Measurements from ENCODE around the gene KLK7. TPM values are rescaled to one million over a fixed set of nuclear protein-coding genes. Genes with fewer than 3 reads are reported as not detected.

The KLK7 gene
- total and polyA plus RNA-seq, 2 of the 4 experiments (the other 2 are of a cell fraction), result not detected

GRCh38 chr19:50977626-50978025 lies 6.1 kb downstream of the KLK7 start:
- Histone ChIP-seq H2BK15ac (ENCODE audit: low read depth, low read length) (no peak overlapping the region), H3K4ac (ENCODE audit: low read depth, low read length) (no peak overlapping the region), H2AFZ (replicated peaks; ENCODE audit: low read length, poor library complexity) (no peak overlapping the region), H3K4me1 (ENCODE audit: control insufficient read depth, insufficient read depth, low read length) (no peaks in the 10 kb centered on the region), H3K56ac (ENCODE audit: extremely low read depth, insufficient read depth, low read length) (no peak overlapping the region), H2BK120ac (ENCODE audit: low read depth, low read length) (no peak overlapping the region), H3K79me1 (ENCODE audit: low read depth in 1 of 2, low read length in 2 of 2) (no peaks in the 10 kb centered on the region), H3K27me3 (ENCODE audit: control insufficient read depth, insufficient read depth, low read length) (no peaks in the 10 kb centered on the region), H3K9me3 (ENCODE audit: control insufficient read depth, insufficient read depth, low read length) (no peaks in the 10 kb centered on the region), H3K4me3 (ENCODE audit: insufficient read depth, low read depth, low read length) (no peak overlapping the region), H4K20me1 (ENCODE audit: insufficient read depth, low read length) (no peaks in the 10 kb centered on the region), H3K18ac (ENCODE audit: low read depth, low read length) (no peak overlapping the region), H4K91ac (ENCODE audit: insufficient read depth, low read depth, low read length) (no peak overlapping the region), H3K9me1 (ENCODE audit: insufficient read depth, low read length) (no peaks in the 10 kb centered on the region), H3K27ac (ENCODE audit: insufficient read depth, low read length) (no peak overlapping the region), H4K8ac (ENCODE audit: low read depth in 2 of 2, low read length in 2 of 2) (no peak overlapping the region), H2BK5ac (ENCODE audit: low read depth, low read length, poor library complexity, severe bottlenecking) (no peak overlapping the region), H2AK9ac (replicated peaks; ENCODE audit: low read depth, low read length, poor library complexity) (no peak overlapping the region), H4K5ac (ENCODE audit: low read depth, low read length) (no peak overlapping the region), H3K14ac (replicated peaks; ENCODE audit: low read depth, low read length) (no peak overlapping the region), H3K36me3 (ENCODE audit: control insufficient read depth, insufficient read depth, low read length) (no peaks in the 10 kb centered on the region), H3K23ac (ENCODE audit: low read depth, low read length) (no peak overlapping the region), H2BK20ac (ENCODE audit: low read depth, low read length) (no peak overlapping the region), H2AK5ac (ENCODE audit: low read depth, low read length) (no peak overlapping the region), H3K4me2 (ENCODE audit: low read depth, low read length) (no peak overlapping the region), H3K9ac (ENCODE audit: low read depth, low read length) (no peak overlapping the region)
- CTCF ChIA-PET, result no interaction called here
- BruUV-seq (replicated peaks), result no TSS peak
- TF ChIP-seq RCOR1 (IDR thresholded peaks at IDR 0.05; ENCODE audit: insufficient replicate concordance, low read length) (no peak), CHD1 (IDR thresholded peaks at IDR 0.05; ENCODE audit: low read depth, low read length) (no peak), FOS (IDR thresholded peaks at IDR 0.05; ENCODE audit: low read depth, low read length) (no peak), POLR2A (IDR thresholded peaks at IDR 0.05; ENCODE audit: low read depth, low read length) (no peak), SMC3 (IDR thresholded peaks at IDR 0.05; ENCODE audit: low read depth, low read length) (no peak), MXI1 (IDR thresholded peaks at IDR 0.05; ENCODE audit: borderline replicate concordance, low read depth, low read length) (no peak), CEBPB (IDR thresholded peaks at IDR 0.05; ENCODE audit: low read depth, low read length) (no peak), USF2 (IDR thresholded peaks at IDR 0.05; ENCODE audit: low read depth, low read length) (no peak), MAFK (IDR thresholded peaks at IDR 0.05; ENCODE audit: low read depth, low read length) (no peak), RAD21 (IDR thresholded peaks at IDR 0.05; ENCODE audit: low read length) (no peak), BHLHE40 (IDR thresholded peaks at IDR 0.05; ENCODE audit: low read depth, low read length) (no peak), MAZ (IDR thresholded peaks at IDR 0.05; ENCODE audit: borderline replicate concordance, low read depth, low read length) (no peak)
- ATAC-seq (ENCODE audit: low read depth) (no peak), DNase-seq (no peak)
- intact Hi-C loops (cut with micrococcal nuclease), result no loop called here
- POLR2A ChIA-PET (ENCODE audit: unreplicated experiment), result no interaction called here
- dilution Hi-C loops (cut with HindIII; ENCODE audit: low sequenced_read_pairs, unreplicated experiment), result no loop called here
- WGBS, 2 experiments (ENCODE audit: extremely low coverage in 2 of 2, insufficient read length in 1 of 2), result 50% methylated on average over 1 of the region's 4 CpGs; no CpG with 5 or more reads in 1 of the 2 experiments
- in situ Hi-C loops (cut with MboI; ENCODE audit: low sequenced_read_pairs), result no loop called here
